ENCODE results near the gene SGPP2.

DNA sequence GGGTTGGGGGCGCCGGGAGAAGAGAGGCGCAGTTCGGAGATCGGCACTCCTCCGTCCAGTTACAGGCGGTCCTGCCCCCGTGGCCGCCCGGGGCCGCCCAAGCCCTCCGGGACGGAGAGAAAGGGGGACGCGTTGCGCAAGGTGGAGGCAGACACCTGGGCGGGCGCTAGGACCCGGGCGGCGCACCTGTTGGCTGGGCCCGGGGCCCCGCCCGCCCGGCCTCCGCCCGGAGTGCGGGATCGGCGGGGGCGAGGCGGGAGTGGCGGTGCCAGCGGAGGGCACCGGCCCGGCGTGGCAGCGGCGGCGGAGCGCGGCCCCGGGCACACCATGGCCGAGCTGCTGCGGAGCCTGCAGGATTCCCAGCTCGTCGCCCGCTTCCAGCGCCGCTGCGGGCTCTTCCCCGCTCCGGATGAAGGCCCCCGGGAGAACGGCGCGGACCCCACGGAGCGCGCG, at the start of gene SGPP2:
- TF ChIP-seq, protein P1, sequence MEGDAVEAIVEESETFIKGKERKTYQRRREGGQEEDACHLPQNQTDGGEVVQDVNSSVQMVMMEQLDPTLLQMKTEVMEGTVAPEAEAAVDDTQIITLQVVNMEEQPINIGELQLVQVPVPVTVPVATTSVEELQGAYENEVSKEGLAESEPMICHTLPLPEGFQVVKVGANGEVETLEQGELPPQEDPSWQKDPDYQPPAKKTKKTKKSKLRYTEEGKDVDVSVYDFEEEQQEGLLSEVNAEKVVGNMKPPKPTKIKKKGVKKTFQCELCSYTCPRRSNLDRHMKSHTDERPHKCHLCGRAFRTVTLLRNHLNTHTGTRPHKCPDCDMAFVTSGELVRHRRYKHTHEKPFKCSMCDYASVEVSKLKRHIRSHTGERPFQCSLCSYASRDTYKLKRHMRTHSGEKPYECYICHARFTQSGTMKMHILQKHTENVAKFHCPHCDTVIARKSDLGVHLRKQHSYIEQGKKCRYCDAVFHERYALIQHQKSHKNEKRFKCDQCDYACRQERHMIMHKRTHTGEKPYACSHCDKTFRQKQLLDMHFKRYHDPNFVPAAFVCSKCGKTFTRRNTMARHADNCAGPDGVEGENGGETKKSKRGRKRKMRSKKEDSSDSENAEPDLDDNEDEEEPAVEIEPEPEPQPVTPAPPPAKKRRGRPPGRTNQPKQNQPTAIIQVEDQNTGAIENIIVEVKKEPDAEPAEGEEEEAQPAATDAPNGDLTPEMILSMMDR (IDR thresholded peaks at IDR 0.05), result no peak
- TF ChIP-seq ZFX (IDR thresholded peaks at IDR 0.05; ENCODE audit: borderline replicate concordance), result no peak

All from 22Rv1 (cell line).